ENCODE results near the gene DNAL4. TPM values are rescaled to one million over a fixed set of nuclear protein-coding genes. Genes with fewer than 3 reads are reported as not detected.

The DNAL4 gene
- total and polyA plus RNA-seq, 4 donors = 8.2 to 14.3 (median 9.8) TPM

DNA sequence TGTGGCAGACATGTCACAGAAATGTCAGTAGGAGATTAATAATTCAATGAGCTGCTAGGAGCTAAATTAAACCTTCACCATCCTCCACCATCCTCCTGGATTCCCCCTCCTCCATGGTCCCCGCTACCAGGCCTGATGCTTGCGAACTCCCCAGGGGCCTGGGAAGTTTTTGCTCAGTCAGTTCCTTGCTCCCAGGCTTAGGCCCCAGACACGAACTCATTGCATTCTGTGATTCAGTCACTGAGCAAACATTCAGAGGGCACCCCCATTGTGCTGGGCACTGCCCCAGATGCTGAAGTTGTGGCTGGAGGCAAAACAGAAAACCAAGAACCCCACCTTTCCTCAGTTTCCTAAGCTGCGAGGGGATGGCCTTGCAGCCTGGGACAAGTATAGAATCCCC lies 35.5 kb upstream of the DNAL4 start:
- intact Hi-C loops (cut with DNase I) = no loop called here
- no peak overlapping the region for H3K27ac ChIP-seq (ENCODE audit: low read depth in 1 of 2, low read length in 2 of 2)
- no peaks in the 10 kb centered on the region for H3K9me3 ChIP-seq (ENCODE audit: control insufficient read depth, low read length)
- no peaks in the 10 kb centered on the region for H3K36me3 ChIP-seq (ENCODE audit: control insufficient read depth in 1 of 2, insufficient read depth in 2 of 2, low read length in 1 of 2)
- ATAC-seq (ENCODE audit: low FRiP score) = no peak
- H3K4me1 ChIP-seq (ENCODE audit: control insufficient read depth in 1 of 2, insufficient read depth in 2 of 2, low read length in 2 of 2) = no peaks in the 10 kb centered on the region
- no peak overlapping the region for H3K4me3 ChIP-seq (ENCODE audit: low read length in 2 of 2)
- H3K27me3 ChIP-seq (ENCODE audit: control insufficient read depth in 1 of 2, insufficient read depth in 2 of 2, low read length in 1 of 2) = no peaks in the 10 kb centered on the region
- WGBS, 2 donors = 79 to 86% methylated on average over 4 of the region's 4 CpGs
- peak; percentile 7 to 15 for DNase-seq

DNA sequence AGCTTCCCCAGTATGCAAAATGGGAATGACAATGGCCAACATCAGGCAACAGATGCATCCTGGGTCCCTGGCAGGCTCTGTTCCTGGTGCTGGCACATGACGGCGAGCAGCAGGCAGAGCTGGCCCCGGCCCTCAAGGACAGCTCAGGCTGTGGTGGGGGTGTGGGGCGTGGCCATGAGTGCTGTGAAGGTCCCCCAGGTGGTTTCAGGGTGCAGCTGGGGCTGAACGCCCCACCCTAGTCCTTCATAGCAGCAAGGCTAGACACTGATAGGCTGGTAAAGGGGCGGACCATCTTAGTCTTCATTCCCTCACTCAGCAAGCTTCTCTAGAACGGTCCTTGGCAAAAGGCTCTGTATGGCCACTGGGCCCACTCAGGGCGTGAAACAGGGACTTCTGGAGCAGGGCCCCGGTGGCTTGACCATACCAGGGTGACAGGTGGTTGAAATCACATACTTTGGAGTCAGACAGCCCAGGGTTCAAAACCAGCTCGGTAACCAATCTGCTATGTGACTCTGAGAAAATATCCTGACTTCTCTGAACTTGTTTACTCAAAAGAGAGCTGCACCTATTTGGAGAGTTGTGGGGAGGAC lies 34.8 kb upstream of the DNAL4 start:
- no peak for ATAC-seq (ENCODE audit: low FRiP score)

DNA sequence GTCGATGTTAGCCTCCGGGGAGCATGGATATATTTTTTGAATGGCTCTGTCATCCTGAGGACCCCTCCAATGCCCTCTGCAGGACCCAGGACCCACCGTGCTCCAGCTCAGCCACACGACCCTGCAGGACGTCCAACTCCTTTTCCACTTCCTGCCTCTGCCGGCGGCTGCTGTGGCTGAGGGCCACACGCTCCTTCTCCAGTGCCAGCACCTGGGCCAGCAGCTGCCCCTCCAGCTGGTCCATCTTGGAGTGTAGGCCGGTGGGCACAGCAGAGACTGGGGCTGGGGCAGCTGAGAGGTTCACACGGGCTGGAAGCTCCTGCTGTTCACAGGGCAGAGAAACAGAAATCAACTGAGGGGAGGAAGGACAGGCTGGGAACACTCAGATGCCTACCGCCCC lies 34.2 kb upstream of the DNAL4 start:
- Histone ChIP-seq H3K27ac (ENCODE audit: low read depth in 1 of 2, low read length in 2 of 2) (no peak overlapping the region), H3K4me3 (ENCODE audit: low read length in 2 of 2) (no peak overlapping the region), H3K36me3 (ENCODE audit: control insufficient read depth in 1 of 2, insufficient read depth in 2 of 2, low read length in 1 of 2) (no peaks in the 10 kb centered on the region), H3K4me1 (ENCODE audit: control insufficient read depth in 1 of 2, insufficient read depth in 2 of 2, low read length in 2 of 2) (no peaks in the 10 kb centered on the region), H3K27me3 (ENCODE audit: control insufficient read depth in 1 of 2, insufficient read depth in 2 of 2, low read length in 1 of 2) (no peaks in the 10 kb centered on the region), H3K9me3 (ENCODE audit: control insufficient read depth, low read length) (no peaks in the 10 kb centered on the region)
- WGBS, 2 donors = 73 to 77% methylated on average over 11 of the region's 11 CpGs
- DNase-seq (peak; percentile 38 to 51), ATAC-seq (ENCODE audit: low FRiP score) (no peak)
- intact Hi-C loops (cut with DNase I) = no loop called here

More for the DNA sequence above, 34.8 kb upstream of the DNAL4 start:
- WGBS, 2 donors = 86 to 89% methylated on average over 10 of the region's 10 CpGs
- intact Hi-C loops (cut with DNase I) = no loop called here
- Histone ChIP-seq H3K27me3 (ENCODE audit: control insufficient read depth in 1 of 2, insufficient read depth in 2 of 2, low read length in 1 of 2) (no peaks in the 10 kb centered on the region), H3K27ac (ENCODE audit: low read depth in 1 of 2, low read length in 2 of 2) (no peak overlapping the region), H3K4me1 (ENCODE audit: control insufficient read depth in 1 of 2, insufficient read depth in 2 of 2, low read length in 2 of 2) (no peaks in the 10 kb centered on the region), H3K9me3 (ENCODE audit: control insufficient read depth, low read length) (no peaks in the 10 kb centered on the region), H3K4me3 (ENCODE audit: low read length in 2 of 2) (no peak overlapping the region), H3K36me3 (ENCODE audit: control insufficient read depth in 1 of 2, insufficient read depth in 2 of 2, low read length in 1 of 2) (no peaks in the 10 kb centered on the region)
- DNase-seq = peak; percentile 17 to 51

DNA sequence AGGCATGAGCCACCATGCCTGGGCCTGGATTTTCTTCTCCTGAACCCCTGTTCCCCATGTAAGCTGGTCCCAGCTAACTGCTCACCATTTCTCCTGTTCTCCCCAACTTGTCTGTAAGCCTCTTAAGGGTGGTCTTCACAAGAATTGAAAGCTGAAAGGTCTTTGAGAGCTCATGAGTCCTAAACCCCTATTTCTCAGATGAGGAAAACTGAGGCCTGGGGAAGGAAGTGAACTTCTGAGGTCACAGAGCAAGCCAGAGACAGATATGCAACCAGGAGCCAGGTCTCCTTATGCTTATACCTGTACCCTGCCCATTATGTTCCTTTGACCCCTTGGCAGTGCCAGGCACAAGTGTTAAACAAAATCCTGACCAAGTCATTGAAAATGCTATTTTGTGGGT lies 33.6 kb upstream of the DNAL4 start:
- no peak for ATAC-seq (ENCODE audit: low FRiP score)
- no peaks in the 10 kb centered on the region for H3K4me1 ChIP-seq (ENCODE audit: control insufficient read depth in 1 of 2, insufficient read depth in 2 of 2, low read length in 2 of 2)

DNA sequence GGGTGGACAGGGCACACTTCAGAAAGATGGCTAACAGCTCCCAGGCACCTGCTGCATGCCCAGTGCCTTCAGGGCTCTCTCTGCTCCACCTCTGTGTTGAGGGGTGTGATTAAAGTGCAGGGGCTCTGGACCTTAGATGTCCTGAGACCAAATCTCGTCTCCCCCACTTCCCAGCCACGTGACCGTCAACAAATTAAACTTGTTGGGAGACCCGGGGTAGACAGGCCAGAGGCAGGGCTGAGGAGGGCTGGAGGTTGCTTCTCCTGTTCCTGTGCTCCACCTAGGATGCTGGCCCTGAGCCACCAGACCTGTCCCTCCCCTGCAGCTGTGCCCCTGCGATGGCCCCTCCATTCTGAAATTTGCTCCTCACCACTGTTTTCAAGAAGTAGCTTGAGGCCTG lies 32.9 kb upstream of the DNAL4 start:
- Histone ChIP-seq H3K9me3 (ENCODE audit: control insufficient read depth, low read length) (no peaks in the 10 kb centered on the region), H3K4me3 (ENCODE audit: low read length in 2 of 2) (no peak overlapping the region), H3K36me3 (ENCODE audit: control insufficient read depth in 1 of 2, insufficient read depth in 2 of 2, low read length in 1 of 2) (no peaks in the 10 kb centered on the region), H3K4me1 (ENCODE audit: control insufficient read depth in 1 of 2, insufficient read depth in 2 of 2, low read length in 2 of 2) (no peaks in the 10 kb centered on the region), H3K27me3 (ENCODE audit: control insufficient read depth in 1 of 2, insufficient read depth in 2 of 2, low read length in 1 of 2) (no peaks in the 10 kb centered on the region), H3K27ac (ENCODE audit: low read depth in 1 of 2, low read length in 2 of 2) (no peak overlapping the region)
- WGBS, 2 donors = 87 to 91% methylated on average over 5 of the region's 5 CpGs
- no peak for ATAC-seq (ENCODE audit: low FRiP score)
- peak; percentile 16 to 55 for DNase-seq
- intact Hi-C loops (cut with DNase I) = no loop called here

More for the DNA sequence above, 33.6 kb upstream of the DNAL4 start:
- H3K36me3 ChIP-seq (ENCODE audit: control insufficient read depth in 1 of 2, insufficient read depth in 2 of 2, low read length in 1 of 2) = no peaks in the 10 kb centered on the region
- H3K27me3 ChIP-seq (ENCODE audit: control insufficient read depth in 1 of 2, insufficient read depth in 2 of 2, low read length in 1 of 2) = no peaks in the 10 kb centered on the region
- no peaks in the 10 kb centered on the region for H3K9me3 ChIP-seq (ENCODE audit: control insufficient read depth, low read length)
- intact Hi-C loops (cut with DNase I) = no loop called here
- H3K27ac ChIP-seq (ENCODE audit: low read depth in 1 of 2, low read length in 2 of 2) = no peak overlapping the region
- H3K4me3 ChIP-seq (ENCODE audit: low read length in 2 of 2) = no peak overlapping the region
- no peak for DNase-seq

DNA sequence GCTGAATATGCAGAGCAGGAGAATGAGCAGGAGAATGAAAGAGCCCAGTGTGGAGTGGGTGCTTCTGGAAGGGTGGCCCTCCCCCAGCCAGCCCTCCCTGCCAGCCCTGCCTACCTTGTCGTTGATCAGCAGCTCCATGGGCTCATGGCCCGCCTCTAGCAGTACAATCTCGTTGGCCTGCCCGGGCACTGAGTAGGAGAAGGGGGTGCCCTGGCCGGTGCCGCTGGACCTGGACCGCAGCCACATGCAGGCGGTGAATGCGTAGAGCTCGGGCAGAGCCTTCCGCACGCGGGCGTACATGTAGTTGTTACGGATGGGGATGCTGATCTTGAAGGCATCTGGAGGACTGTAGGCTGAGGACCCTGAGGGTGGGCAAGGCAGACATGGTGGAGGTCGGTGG lies 32.4 kb upstream of the DNAL4 start:
- DNase-seq = peak; percentile 36 to 67
- H3K27me3 ChIP-seq (ENCODE audit: control insufficient read depth in 1 of 2, insufficient read depth in 2 of 2, low read length in 1 of 2) = no peaks in the 10 kb centered on the region
- WGBS, 2 donors = 85 to 89% methylated on average over 16 of the region's 16 CpGs
- intact Hi-C loops (cut with DNase I) = no loop called here
- H3K9me3 ChIP-seq (ENCODE audit: control insufficient read depth, low read length) = no peaks in the 10 kb centered on the region
- no peaks in the 10 kb centered on the region for H3K4me1 ChIP-seq (ENCODE audit: control insufficient read depth in 1 of 2, insufficient read depth in 2 of 2, low read length in 2 of 2)
- no peak overlapping the region for H3K27ac ChIP-seq (ENCODE audit: low read depth in 1 of 2, low read length in 2 of 2)
- no peaks in the 10 kb centered on the region for H3K36me3 ChIP-seq (ENCODE audit: control insufficient read depth in 1 of 2, insufficient read depth in 2 of 2, low read length in 1 of 2)
- no peak for ATAC-seq (ENCODE audit: low FRiP score)
- no peak overlapping the region for H3K4me3 ChIP-seq (ENCODE audit: low read length in 2 of 2)

DNA sequence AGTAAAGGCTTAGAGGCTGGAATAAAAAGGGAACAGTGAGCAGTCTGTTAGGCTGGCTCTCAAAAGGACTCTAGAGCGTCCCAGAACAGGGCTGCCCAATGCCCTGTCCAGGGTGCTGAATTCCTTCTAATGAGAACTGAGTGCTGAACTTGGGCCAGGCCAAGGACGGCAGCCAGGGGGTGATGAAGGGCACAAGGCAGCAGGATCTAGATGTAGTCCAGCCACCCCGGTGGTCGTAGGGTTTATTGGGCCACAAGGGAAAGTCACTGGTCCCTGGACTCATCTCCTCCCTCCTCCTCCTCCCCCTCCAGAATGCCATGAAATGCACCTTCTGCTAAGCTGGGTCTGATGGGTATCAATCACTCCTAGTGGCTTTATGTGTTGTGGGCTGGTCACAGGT lies 30.6 kb upstream of the DNAL4 start:
- no peak overlapping the region for H3K27ac ChIP-seq (ENCODE audit: low read depth in 1 of 2, low read length in 2 of 2)
- WGBS, 2 donors = 3 to 10% methylated on average over 4 of the region's 4 CpGs
- intact Hi-C loops (cut with DNase I) = no loop called here
- no peak overlapping the region for H3K4me3 ChIP-seq (ENCODE audit: low read length in 2 of 2)
- H3K36me3 ChIP-seq (ENCODE audit: control insufficient read depth in 1 of 2, insufficient read depth in 2 of 2, low read length in 1 of 2) = no peaks in the 10 kb centered on the region
- peak; percentile 70 for ATAC-seq (ENCODE audit: low FRiP score)
- DNase-seq = peak in 1 of 2 donors; percentile 77
- H3K9me3 ChIP-seq (ENCODE audit: control insufficient read depth, low read length) = no peaks in the 10 kb centered on the region
- H3K4me1 ChIP-seq (ENCODE audit: control insufficient read depth in 1 of 2, insufficient read depth in 2 of 2, low read length in 2 of 2) = no peaks in the 10 kb centered on the region
- no peaks in the 10 kb centered on the region for H3K27me3 ChIP-seq (ENCODE audit: control insufficient read depth in 1 of 2, insufficient read depth in 2 of 2, low read length in 1 of 2)

DNA sequence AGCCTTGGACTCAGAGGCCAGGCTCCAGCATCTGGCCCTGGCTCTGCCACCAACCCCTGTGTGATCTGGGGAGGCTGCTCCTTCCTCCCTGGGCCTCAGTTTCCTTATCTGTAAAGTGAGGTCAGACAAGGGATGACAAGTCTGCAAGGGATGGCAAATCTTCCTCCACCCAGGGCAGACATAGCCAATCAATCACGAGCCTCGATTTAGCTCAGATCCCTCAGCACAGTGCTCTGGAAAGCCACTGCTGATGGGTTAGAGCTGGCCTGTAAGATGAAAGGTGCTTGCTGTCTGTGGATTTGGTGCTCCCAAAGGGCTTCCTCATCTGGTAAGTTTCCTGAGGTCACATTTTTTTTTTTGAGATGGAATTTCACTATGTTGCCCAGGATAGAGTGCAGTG lies 29.7 kb upstream of the DNAL4 start:
- 89 to 93% methylated on average over 2 of the region's 2 CpGs for WGBS, 2 donors
- intact Hi-C loops (cut with DNase I) = no loop called here
- H3K36me3 ChIP-seq (ENCODE audit: control insufficient read depth in 1 of 2, insufficient read depth in 2 of 2, low read length in 1 of 2) = no peaks in the 10 kb centered on the region
- no peak for ATAC-seq (ENCODE audit: low FRiP score)
- no peaks in the 10 kb centered on the region for H3K4me1 ChIP-seq (ENCODE audit: control insufficient read depth in 1 of 2, insufficient read depth in 2 of 2, low read length in 2 of 2)
- DNase-seq = no peak
- no peak overlapping the region for H3K27ac ChIP-seq (ENCODE audit: low read depth in 1 of 2, low read length in 2 of 2)
- no peaks in the 10 kb centered on the region for H3K27me3 ChIP-seq (ENCODE audit: control insufficient read depth in 1 of 2, insufficient read depth in 2 of 2, low read length in 1 of 2)
- H3K4me3 ChIP-seq (ENCODE audit: low read length in 2 of 2) = no peak overlapping the region
- H3K9me3 ChIP-seq (ENCODE audit: control insufficient read depth, low read length) = no peaks in the 10 kb centered on the region

DNA sequence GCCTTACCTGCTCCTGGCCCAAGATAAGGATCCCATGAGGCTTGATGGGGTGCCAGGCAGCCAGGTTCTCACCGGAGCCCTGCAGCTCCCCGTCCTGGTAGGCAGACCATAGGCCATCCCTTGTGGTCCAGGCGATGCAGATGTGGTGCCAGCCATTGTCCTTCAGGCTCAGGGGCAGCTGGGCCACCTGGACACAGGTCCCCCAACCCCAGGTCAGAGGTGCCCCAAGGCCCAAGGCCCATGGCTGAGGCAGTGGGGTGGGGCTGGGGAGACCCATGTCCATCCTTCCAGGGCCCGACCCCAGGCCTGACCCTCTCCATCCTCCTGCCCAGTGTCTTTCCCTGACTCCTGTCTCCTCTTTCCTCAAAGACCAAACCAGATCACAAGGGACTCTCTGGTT lies 29.1 kb upstream of the DNAL4 start:
- Histone ChIP-seq H3K27ac (ENCODE audit: low read depth in 1 of 2, low read length in 2 of 2) (no peak overlapping the region), H3K27me3 (ENCODE audit: control insufficient read depth in 1 of 2, insufficient read depth in 2 of 2, low read length in 1 of 2) (no peaks in the 10 kb centered on the region), H3K4me1 (ENCODE audit: control insufficient read depth in 1 of 2, insufficient read depth in 2 of 2, low read length in 2 of 2) (no peaks in the 10 kb centered on the region), H3K36me3 (ENCODE audit: control insufficient read depth in 1 of 2, insufficient read depth in 2 of 2, low read length in 1 of 2) (no peaks in the 10 kb centered on the region), H3K4me3 (ENCODE audit: low read length in 2 of 2) (no peak overlapping the region), H3K9me3 (ENCODE audit: control insufficient read depth, low read length) (no peaks in the 10 kb centered on the region)
- DNase-seq (no peak), ATAC-seq (ENCODE audit: low FRiP score) (no peak)
- intact Hi-C loops (cut with DNase I) = no loop called here
- 87 to 93% methylated on average over 4 of the region's 4 CpGs for WGBS, 2 donors

Measured in aorta (tissue), 5 donors.